Hematopoietic multipotent progenitor cell (in vitro differentiated cells): ENCODE results near the gene GNAS. TPM values are rescaled to one million over a fixed set of nuclear protein-coding genes. Genes with fewer than 3 reads are reported as not detected.

Experiments
- DNase-seq, 3 donors: peaks; one replicate each; pipeline ENCODE4 v3.0.0-alpha.2; 2011 to 2015; ENCODE audit warnings: low read depth in 2 of 3, low spot score in 2 of 3
- total RNA-seq: library from RNA; depleted of rRNA; stranded (reverse); fragments of >200 nt; gene quantifications from one replicate; pipeline ENCODE4 v1.2.3, GENCODE V29; 2012

Gene GNAS
- total RNA-seq, 1 donor, result 940 TPM

DNA sequence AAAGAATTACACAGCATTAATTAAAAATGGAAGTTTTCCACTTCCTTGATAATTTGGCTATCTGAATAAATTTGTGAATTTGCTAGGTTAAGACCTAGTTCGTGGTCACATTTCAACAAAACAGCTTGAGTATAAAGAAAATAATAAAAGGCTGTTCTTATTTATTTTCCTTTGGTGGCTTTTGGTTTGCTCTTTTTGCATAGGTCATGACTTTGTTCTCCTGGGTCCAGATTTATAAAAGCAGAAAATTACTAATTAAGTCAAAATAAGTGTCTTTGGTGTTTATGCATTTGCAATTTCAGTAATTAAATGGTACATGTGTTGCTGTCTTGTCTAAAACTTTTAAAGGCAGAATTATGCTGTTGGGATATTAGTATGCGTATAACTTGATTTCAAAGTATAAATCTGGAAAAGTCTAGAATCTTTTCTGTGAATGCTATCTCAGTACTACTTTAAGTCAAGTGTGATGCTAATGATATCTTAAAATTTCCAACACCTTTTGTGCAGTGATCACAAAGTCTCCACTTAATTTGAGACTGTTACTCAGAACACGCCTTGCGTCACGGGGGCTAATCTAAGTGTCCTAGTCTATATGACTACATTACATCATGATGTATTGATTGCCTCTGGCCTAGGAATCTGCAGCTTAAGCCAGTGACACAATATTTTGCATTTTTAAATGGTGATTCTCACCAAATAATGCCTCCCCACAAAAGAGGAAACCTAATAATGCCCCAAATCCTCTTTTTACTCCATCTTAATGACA lies 41.0 kb downstream of the GNAS start:
- DNase-seq, result no peak

DNA sequence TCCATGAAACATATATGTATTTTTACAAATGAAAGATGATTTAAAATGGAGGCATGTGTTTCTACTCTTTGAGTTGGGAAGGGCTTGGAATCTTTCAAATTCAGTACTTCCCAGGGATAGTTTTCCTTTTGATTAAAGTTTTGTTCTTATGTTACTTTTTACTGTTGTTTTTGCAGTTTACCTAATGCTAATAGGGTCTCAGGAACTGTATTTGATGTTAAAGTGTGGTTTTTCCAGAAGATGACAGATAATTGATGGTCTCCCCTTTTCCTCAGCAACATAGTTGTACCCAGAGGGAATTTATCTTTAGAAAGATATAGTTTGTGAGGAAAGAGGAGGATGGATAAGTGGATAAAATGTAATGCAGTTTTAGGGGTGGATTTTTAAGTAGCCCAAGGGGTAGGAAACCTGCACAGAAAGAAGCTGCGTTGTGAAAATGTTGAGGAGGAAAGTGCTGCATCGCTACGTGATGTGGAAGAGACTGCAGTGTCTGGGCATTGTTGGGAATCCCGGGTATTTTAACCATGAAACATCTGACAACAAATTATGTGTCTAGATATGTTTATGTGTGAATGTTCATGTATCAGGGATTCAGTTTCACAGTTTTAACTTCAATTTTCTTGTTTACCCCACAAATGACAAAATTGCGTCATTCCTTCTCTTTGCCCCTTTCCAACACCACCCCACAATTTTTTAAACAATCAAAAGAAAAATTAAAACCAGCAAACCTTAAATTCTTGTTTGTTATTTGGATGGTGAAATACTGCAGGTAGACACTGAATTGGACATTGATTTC lies 42.3 kb downstream of the GNAS start:
- no peak for DNase-seq

- DNase-seq, result no peak
Observed at GRCh38 chr20:58895448-58896180, 43.1 kb downstream of the GNAS start.

- no peak for DNase-seq
Observed at GRCh38 chr20:58896820-58897219, 44.3 kb downstream of the GNAS start.

GRCh38 chr20:58897488-58897887 lies 45.0 kb downstream of the GNAS start:
- DNase-seq, result no peak

GRCh38 chr20:58898629-58899408 lies 46.3 kb downstream of the GNAS start:
- no peak for DNase-seq

DNA sequence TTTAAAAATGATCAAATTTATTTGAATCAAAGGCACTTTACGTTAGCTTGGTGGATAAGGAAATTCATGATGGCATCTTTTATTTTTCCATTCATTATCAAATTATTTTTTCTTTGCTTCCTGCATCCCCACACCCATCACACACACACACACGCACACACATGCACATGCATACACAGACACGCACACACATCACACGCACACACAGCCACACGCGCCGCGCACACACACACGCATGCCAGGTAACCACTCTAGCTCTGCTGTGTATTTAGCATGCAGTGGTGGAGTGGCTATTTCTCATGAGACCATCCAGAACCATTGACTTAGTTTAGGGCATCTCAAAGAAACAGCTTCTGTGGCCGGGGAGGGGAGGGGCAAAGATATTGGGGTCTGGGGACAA lies 47.0 kb downstream of the GNAS start:
- no peak for DNase-seq

GRCh38 chr20:58900397-58900796 lies 47.9 kb downstream of the GNAS start:
- no peak for DNase-seq

DNA sequence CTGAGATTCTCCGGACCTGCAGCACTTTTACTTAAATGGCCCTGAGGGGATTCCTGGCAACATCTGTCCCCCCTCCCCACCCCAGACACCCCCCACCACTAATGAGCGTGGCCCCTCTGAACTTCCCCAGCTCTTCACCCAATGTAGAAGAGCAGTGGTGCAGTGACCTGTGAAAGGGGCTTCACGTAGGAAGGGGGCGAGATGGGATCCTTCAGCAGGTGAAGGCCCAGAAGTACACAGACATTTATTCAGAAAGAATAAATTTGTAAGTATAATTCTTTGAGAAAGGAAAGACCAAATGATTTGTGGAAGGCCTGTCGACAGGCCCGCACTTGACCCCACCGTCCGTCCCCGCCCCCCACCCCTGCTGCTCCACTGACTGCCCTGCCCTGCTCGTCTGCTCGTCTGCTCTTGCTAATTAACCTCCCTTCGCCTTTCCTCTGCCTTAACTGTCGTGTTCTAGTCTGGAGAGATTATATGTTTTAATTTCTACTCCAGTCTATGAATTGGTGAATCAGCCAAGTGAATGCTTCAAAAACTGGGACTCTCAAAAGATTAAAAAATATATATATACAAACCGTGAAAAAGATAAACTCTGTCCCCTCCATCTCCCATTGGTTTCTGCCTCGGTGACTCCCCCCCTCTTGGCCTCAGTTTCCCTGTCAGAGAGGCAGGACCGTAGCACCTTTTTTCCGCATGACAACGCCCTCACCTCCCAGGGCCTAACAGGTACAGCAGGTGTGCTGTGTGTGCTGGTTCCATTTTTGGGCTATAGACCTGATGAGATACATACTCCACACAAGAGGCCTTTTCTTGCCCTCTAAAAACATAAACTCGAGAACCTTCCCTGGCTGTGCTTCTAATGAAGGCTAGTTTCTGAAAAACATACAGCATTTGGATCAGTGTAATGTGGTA lies 49.2 kb downstream of the GNAS start:
- DNase-seq, result no peak

DNA sequence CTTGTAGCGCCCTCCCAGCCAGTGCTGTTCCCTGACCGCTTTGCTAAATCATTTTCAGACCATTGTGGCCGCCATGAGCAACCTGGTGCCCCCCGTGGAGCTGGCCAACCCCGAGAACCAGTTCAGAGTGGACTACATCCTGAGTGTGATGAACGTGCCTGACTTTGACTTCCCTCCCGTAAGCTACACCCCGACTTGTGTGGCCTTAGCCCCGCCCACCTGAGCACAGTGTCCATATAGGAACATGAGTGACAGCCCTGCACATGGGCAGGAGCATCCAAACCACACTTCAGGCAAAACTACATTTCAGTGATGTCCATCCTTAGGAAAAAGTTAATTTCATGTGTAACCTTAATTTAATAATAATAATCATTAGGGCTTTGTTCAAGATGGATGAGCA lies 51.1 kb downstream of the GNAS start:
- DNase-seq, result no peak

GRCh38 chr20:58905236-58905635 lies 52.7 kb downstream of the GNAS start:
- no peak for DNase-seq

DNA sequence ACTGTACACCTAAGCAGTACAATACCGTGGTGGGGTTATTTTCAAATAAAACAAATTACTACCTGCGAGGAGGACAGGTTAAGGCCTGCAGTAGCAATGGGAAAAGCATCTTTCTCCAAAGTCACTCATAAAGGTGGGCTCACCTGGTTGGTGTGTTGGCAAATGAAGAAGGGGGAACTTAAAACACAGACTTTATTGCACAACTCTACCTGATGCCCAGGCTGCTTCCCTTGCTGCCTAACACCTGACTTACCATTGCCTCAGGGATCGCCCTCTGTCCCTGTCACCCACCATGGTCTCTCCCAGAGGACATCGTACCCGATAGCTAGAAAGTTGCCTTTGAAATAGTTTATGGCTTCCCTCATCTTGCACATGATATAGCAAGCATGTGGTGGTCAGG lies 53.6 kb downstream of the GNAS start:
- DNase-seq, result no peak

DNA sequence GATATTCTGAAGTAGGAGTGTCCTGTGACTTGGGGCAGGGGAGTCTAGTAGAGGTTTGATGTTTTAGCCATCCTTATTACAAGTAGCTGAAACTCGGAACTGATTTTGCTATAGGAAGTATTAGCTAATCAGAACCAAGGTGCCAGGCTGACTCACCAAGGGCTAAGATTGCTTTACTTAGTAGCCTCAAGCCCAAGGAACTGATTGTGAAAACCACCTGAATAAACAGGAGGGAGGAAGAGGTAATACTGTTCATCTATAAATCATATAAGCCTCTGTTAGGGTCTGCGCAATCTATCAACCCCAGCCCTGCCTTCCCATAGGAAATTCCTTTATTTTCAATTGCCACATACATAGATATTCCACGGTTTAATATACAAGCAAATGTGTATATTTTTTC lies 54.4 kb downstream of the GNAS start:
- peak in 1 of 3 donors; percentile 26 for DNase-seq

GRCh38 chr20:58907320-58908137 lies 55.0 kb downstream of the GNAS start:
- DNase-seq, result peak; percentile 25 to 98 (median 93)

DNA sequence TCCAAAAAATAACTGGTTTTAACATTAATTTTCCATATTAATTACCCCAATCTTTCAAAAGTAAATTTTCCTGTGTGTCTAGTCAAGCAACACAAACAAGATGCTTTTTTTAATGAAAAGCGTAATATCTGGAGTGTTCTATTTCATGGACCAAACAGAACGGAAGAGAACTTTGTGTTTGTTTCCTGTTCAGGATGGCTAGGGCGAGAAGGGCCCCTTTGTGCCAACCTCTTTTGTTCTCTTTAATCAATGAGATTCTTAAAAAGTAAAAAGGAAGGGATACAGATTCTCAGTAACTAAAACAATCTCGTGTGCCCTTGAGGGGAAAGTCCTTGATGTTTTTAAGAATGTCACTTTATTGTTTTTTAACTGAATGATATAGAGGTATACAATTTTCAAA lies 55.7 kb downstream of the GNAS start:
- DNase-seq, result peak in 1 of 3 donors; percentile 29

DNA sequence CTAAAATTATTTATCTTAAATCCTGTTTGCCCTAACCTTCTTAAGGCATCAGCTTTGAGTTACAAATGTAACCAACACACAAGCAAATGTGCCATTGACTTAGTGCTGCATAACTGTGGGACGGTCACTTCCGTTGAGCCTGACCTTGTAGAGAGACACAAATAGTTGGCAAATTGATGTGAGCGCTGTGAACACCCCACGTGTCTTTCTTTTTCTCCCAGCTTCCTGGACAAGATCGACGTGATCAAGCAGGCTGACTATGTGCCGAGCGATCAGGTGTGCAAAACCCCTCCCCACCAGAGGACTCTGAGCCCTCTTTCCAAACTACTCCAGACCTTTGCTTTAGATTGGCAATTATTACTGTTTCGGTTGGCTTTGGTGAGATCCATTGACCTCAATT lies 56.4 kb downstream of the GNAS start:
- no peak for DNase-seq

- no peak for DNase-seq
Observed at GRCh38 chr20:58909585-58909984, 57.1 kb downstream of the GNAS start.

DNA sequence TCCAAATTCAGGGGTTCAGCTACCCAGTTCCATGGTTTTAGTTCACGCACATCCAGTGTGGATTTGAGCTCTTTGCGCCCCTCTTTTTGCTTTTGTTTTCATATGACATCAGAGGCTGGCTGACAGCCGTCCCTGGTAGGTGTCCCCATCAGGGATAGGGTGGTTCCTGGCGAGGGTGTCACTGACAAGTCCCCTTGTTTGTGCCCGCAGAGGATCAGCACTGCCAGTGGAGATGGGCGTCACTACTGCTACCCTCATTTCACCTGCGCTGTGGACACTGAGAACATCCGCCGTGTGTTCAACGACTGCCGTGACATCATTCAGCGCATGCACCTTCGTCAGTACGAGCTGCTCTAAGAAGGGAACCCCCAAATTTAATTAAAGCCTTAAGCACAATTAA lies 58.0 kb downstream of the GNAS start:
- no peak for DNase-seq

DNA sequence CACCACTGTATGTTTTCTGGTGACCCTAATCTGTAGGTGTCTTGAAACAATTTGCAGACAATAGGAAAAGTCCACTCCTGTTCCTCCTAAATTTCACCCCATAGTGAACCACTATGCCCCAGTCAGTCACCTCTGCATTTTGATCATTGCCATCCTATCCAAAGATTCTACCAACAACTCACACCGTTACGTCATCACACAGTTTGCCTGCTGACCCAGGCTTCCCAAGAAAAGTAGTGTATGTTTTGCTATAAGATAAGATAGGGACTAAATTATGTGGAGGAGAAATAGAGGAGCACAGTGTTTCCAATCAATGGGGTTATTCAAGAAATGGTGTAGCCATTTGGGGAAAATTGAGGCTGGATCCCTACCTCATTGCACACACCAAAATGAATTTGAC lies 58.8 kb downstream of the GNAS start:
- DNase-seq, result no peak
